HCT116 (cell line): ENCODE measurements around the gene OR2L3. TPM values are rescaled to one million over a fixed set of nuclear protein-coding genes. Genes with fewer than 3 reads are reported as not detected.

Source experiments
- ATAC-seq: fragments of 200-7000 bp; cut with Tn5 transposase; 2 replicates; pipeline ENCODE4 v1.9.1; 2020; ENCODE audit warnings: mild to moderate bottlenecking, moderate library complexity
- BruUV-seq: library from RNA; stranded (reverse); fragments of 400-500 nt; replicated peaks from 2 replicates; lab custom pipeline; 2021; lab: Mats Ljungman, UMichigan
- CTCF ChIA-PET: fragments of 300-600 bp; sonication (Branson Sonifier 250); formaldehyde crosslinking; loops from one replicate; lab custom pipeline; 2021; ENCODE audit warnings: antibody characterized with exemption; lab: Charles Lee
- POLR2A ChIA-PET: fragments of 300-600, 350-600 bp; sonication (Branson Sonifier 250); formaldehyde crosslinking; loops from one replicate; lab custom pipeline; 2021; ENCODE audit warnings: antibody characterized with exemption; lab: Charles Lee
- RAD21 ChIA-PET, 2 experiments: fragments of 300-600 bp; sonication (Branson Sonifier 250); formaldehyde crosslinking; loops; one replicate each; lab custom pipeline; 2023; ENCODE audit warnings: low total read pairs in 2 of 2; ENCODE audit not compliant: uncharacterized antibody in 2 of 2, unreplicated experiment in 2 of 2, low non-redundant PET in 1 of 2; lab: Charles Lee
- DNase-seq: peaks from one replicate; pipeline ENCODE4 v3.0.0-alpha.2; 2010; ENCODE audit warnings: low read depth, low spot score
- H2AFZ ChIP-seq: fragments of 200-600 bp; shearing (Covaris generic), sonication (generic); 2 replicates; pipeline ENCODE4 v1.6.1; 2017; ENCODE audit warnings: low read depth, mixed run types, mixed read lengths, antibody characterized with exemption, low read length; ENCODE audit not compliant: poor library complexity, severe bottlenecking
- H3K27ac ChIP-seq: 2 replicates; pipeline ENCODE4 v1.5.1; 2012; ENCODE audit warnings: low read depth, low read length
- H3K27me3 ChIP-seq: fragments of 200-600 bp; sonication (generic); 2 replicates; pipeline ENCODE4 v1.6.1; 2016; ENCODE audit warnings: mixed run types, low read length, mixed read lengths; ENCODE audit not compliant: insufficient read depth
- H3K36me3 ChIP-seq, 2 experiments: fragments of 200-500 bp in 1 of 2; fragments of 200-600 bp in 1 of 2; sonication (Bioruptor generic) in 1 of 2; sonication (generic) in 1 of 2; 2 replicates each; pipeline versions ENCODE4 v1.5.1 to v1.6.1; 2014 to 2016; ENCODE audit warnings: low read length in 2 of 2, inconsistent platforms in 1 of 2, mixed read lengths in 1 of 2, mixed run types in 1 of 2; ENCODE audit not compliant: insufficient read depth in 2 of 2, control insufficient read depth in 1 of 2
- H3K4me1 ChIP-seq, 2 experiments: fragments of 200-600 bp in 1 of 2; sonication (generic) in 1 of 2; 2 replicates each; pipeline versions ENCODE4 v1.5.1 to v1.6.1; 2012 to 2017; ENCODE audit warnings: low read length in 2 of 2, inconsistent platforms in 1 of 2, mild to moderate bottlenecking in 1 of 2, mixed read lengths in 1 of 2, mixed run types in 1 of 2, moderate library complexity in 1 of 2; ENCODE audit not compliant: insufficient read depth in 2 of 2, control insufficient read depth in 1 of 2
- H3K4me2 ChIP-seq: fragments of 200-600 bp; sonication (generic); 2 replicates; pipeline ENCODE4 v1.6.1; 2017; ENCODE audit warnings: mixed run types, low read length, mixed read lengths
- H3K4me3 ChIP-seq, 2 experiments: fragments of 200-600 bp in 1 of 2; sonication (generic) in 1 of 2; replicated peaks in 1 of 2; 2 replicates each; pipeline ENCODE4 v1.5.1; 2011 to 2016; ENCODE audit warnings: low read length in 2 of 2, control low read depth in 1 of 2, low read depth in 1 of 2, mild to moderate bottlenecking in 1 of 2, mixed read lengths in 1 of 2, mixed run types in 1 of 2
- H3K79me2 ChIP-seq: fragments of 200-600 bp; sonication (generic); 2 replicates; pipeline ENCODE4 v1.6.1; 2017; ENCODE audit warnings: mild to moderate bottlenecking, mixed run types, low read length, moderate library complexity, mixed read lengths; ENCODE audit not compliant: insufficient read depth
- H3K9ac ChIP-seq: fragments of 200-600 bp; sonication (generic); 2 replicates; pipeline ENCODE4 v1.6.1; 2016; ENCODE audit warnings: low read length, mixed read lengths
- H3K9me2 ChIP-seq: fragments of 200-600 bp; sonication (generic), shearing (Covaris generic); 2 replicates; pipeline ENCODE4 v1.6.1; 2017; ENCODE audit warnings: mixed run types, mild to moderate bottlenecking, moderate library complexity; ENCODE audit not compliant: insufficient read depth
- H3K9me3 ChIP-seq, 2 experiments: fragments of 200-500 bp in 1 of 2; fragments of 200-600 bp in 1 of 2; sonication (Bioruptor generic) in 1 of 2; sonication (generic) in 1 of 2; 2 replicates each; pipeline ENCODE4 v1.6.1; 2014 to 2017; ENCODE audit warnings: low read length in 2 of 2, mixed read lengths in 2 of 2, inconsistent platforms in 1 of 2, low read depth in 1 of 2, mild to moderate bottlenecking in 1 of 2, mixed run types in 1 of 2, moderate library complexity in 1 of 2; ENCODE audit not compliant: control insufficient read depth in 1 of 2, insufficient read depth in 1 of 2
- H4K20me1 ChIP-seq: fragments of 200-600 bp; sonication (generic), shearing (Covaris generic); 2 replicates; pipeline ENCODE4 v1.6.1; 2017; ENCODE audit warnings: mixed run types, mild to moderate bottlenecking, moderate library complexity; ENCODE audit not compliant: insufficient read depth
- CEBPB ChIP-seq: IDR thresholded peaks from 2 replicates; pipeline ENCODE4 v1.6.1; 2012; ENCODE audit warnings: low read depth
- EZH2phosphoT487 ChIP-seq: fragments of 200-600 bp; IDR thresholded peaks from 2 replicates; pipeline ENCODE4 v1.6.1; 2018; ENCODE audit warnings: antibody characterized with exemption, borderline replicate concordance
- FOSL1 ChIP-seq: IDR thresholded peaks from 2 replicates; pipeline ENCODE4 v1.6.1; 2012; ENCODE audit warnings: low read depth
- JUND ChIP-seq: IDR thresholded peaks from 2 replicates; pipeline ENCODE4 v1.6.1; 2012
- POLR2A ChIP-seq: IDR thresholded peaks from 2 replicates; pipeline ENCODE4 v1.7.0; 2011; ENCODE audit warnings: borderline replicate concordance; ENCODE audit not compliant: insufficient read depth, insufficient read length; ENCODE audit errors: extremely low read depth
- REST ChIP-seq: IDR thresholded peaks from 2 replicates; pipeline ENCODE4 v1.6.1; 2012; ENCODE audit warnings: low read depth
- SRF ChIP-seq: IDR thresholded peaks from 2 replicates; pipeline ENCODE4 v1.6.1; 2012; ENCODE audit warnings: low read depth
- TCF7L2 ChIP-seq: IDR thresholded peaks from 2 replicates; pipeline ENCODE4 v1.7.0; 2011; ENCODE audit warnings: borderline replicate concordance, inconsistent platforms; ENCODE audit not compliant: insufficient read depth, insufficient read length; ENCODE audit errors: extremely low read depth
- ZNF274 ChIP-seq: fragments of 200-500 bp; sonication (Bioruptor generic); IDR thresholded peaks from 2 replicates; pipeline ENCODE4 v1.6.1; 2014; ENCODE audit warnings: mild to moderate bottlenecking, low read depth, low read length, inconsistent platforms
- intact Hi-C: fragments of 100-400 bp; cut with micrococcal nuclease; formaldehyde crosslinking; loops from 2 replicates; pipeline ENCODE4 v1.10.0; 2022
- total RNA-seq: library from RNA; stranded (reverse); gene quantifications from one replicate; pipeline ENCODE4 v1.2.1, GENCODE V29; 2021; ENCODE audit not compliant: unreplicated experiment

The OR2L3 gene
- total RNA-seq, 1 experiment from 2014 or later, result not detected

- intact Hi-C loops, result no loop called here
Observed at GRCh38 chr1:248015803-248016202, 30.8 kb upstream of the OR2L3 start.

More at GRCh38 chr1:248015803-248016202, 30.8 kb upstream of the OR2L3 start:
- DNase-seq, result no peak
- no peak overlapping the region for H3K9ac ChIP-seq
- CTCF ChIA-PET, result no interaction called here
- peaks cover 8 to 10% of the 10 kb centered on the region in 2 experiments; a peak in 3 of 4 replicates for H3K9me3 ChIP-seq
- RAD21 ChIA-PET, result no interaction called here
- no TSS peak for BruUV-seq
- no peak overlapping the region for H3K27ac ChIP-seq
- no peak for ATAC-seq
- H3K4me1 ChIP-seq, result no peaks in the 10 kb centered on the region
- no peak overlapping the region for H2AFZ ChIP-seq
- no peaks in the 10 kb centered on the region for H3K79me2 ChIP-seq
- no peaks in the 10 kb centered on the region for H3K27me3 ChIP-seq
- POLR2A ChIA-PET, result no interaction called here
- H3K4me2 ChIP-seq, result no peak overlapping the region
- H3K4me3 ChIP-seq, result no peak overlapping the region
- H3K9me2 ChIP-seq, result no peaks in the 10 kb centered on the region
- H3K36me3 ChIP-seq, result no peaks in the 10 kb centered on the region
- no peaks in the 10 kb centered on the region for H4K20me1 ChIP-seq
- TF ChIP-seq EZH2phosphoT487 (no peak), TCF7L2 (no peak), POLR2A (no peak), SRF (no peak), JUND (no peak), FOSL1 (no peak), CEBPB (no peak), REST (no peak), ZNF274 (no peak)
